ENCODE results near the gene CDC5L.

The CDC5L gene

GRCh38 chr6:44390158-44390683 is 2.7 kb downstream of the CDC5L start:
- H3K36me3 Mint-ChIP-seq: peaks cover 12% of the 10 kb centered on the region
- peak overlapping the region; percentile 99 for H3K4me3 Mint-ChIP-seq
- H3K4me1 Mint-ChIP-seq (ENCODE audit: low read depth): peaks cover 53% of the 10 kb centered on the region
- no peaks in the 10 kb centered on the region for H3K27me3 Mint-ChIP-seq
- no peak overlapping the region for H3K27ac Mint-ChIP-seq
- no peaks in the 10 kb centered on the region for H3K9me3 Mint-ChIP-seq (ENCODE audit: low read depth)

- Mint-ChIP-seq H3K4me3 (no peak overlapping the region), H3K27ac (no peak overlapping the region), H3K4me1 (ENCODE audit: low read depth) (peaks cover 36% of the 10 kb centered on the region), H3K36me3 (peaks cover 13% of the 10 kb centered on the region), H3K27me3 (no peaks in the 10 kb centered on the region), H3K9me3 (ENCODE audit: low read depth) (no peaks in the 10 kb centered on the region)
Observed at GRCh38 chr6:44395501-44395900, 8.0 kb downstream of the CDC5L start.

GRCh38 chr6:44396968-44397367 is 9.5 kb downstream of the CDC5L start:
- Mint-ChIP-seq H3K36me3 (peaks cover 19% of the 10 kb centered on the region), H3K9me3 (ENCODE audit: low read depth) (no peaks in the 10 kb centered on the region), H3K4me1 (ENCODE audit: low read depth) (peaks cover 35% of the 10 kb centered on the region), H3K27me3 (no peaks in the 10 kb centered on the region), H3K27ac (no peak overlapping the region), H3K4me3 (no peak overlapping the region)

- Mint-ChIP-seq H3K9me3 (ENCODE audit: low read depth) (no peaks in the 10 kb centered on the region), H3K36me3 (peaks cover 19% of the 10 kb centered on the region), H3K4me3 (no peak overlapping the region), H3K27me3 (no peaks in the 10 kb centered on the region), H3K27ac (no peak overlapping the region), H3K4me1 (ENCODE audit: low read depth) (peaks cover 34% of the 10 kb centered on the region)
Observed at GRCh38 chr6:44397424-44398164, 10.1 kb downstream of the CDC5L start.

GRCh38 chr6:44399991-44400390 is 12.5 kb downstream of the CDC5L start:
- no peak overlapping the region for H3K4me3 Mint-ChIP-seq
- peaks cover 35% of the 10 kb centered on the region for H3K4me1 Mint-ChIP-seq (ENCODE audit: low read depth)
- no peaks in the 10 kb centered on the region for H3K9me3 Mint-ChIP-seq (ENCODE audit: low read depth)
- no peaks in the 10 kb centered on the region for H3K27me3 Mint-ChIP-seq
- H3K36me3 Mint-ChIP-seq: peaks cover 27% of the 10 kb centered on the region
- peak overlapping the region; percentile 11 for H3K27ac Mint-ChIP-seq

DNA sequence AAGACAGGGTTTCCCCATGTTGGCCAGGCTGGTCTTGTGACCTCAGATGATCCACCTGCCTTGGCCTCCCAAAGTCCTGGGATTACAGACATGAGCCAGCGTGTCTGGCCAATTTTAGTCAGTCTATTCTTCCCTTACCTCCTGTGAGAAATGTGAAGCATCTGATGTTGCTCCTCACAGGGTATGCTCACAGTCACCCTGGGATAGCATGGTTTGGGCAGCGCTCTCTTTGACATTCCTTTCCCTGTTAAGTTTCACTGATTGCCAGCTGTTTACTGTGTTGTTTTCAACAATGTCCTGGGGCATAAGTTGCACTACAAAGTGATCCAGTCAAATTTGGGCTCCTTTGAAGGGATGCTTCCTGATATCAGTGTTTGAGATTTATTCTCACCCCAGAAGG is 13.1 kb downstream of the CDC5L start:
- Mint-ChIP-seq H3K27ac (peak overlapping the region; percentile 58), H3K27me3 (no peaks in the 10 kb centered on the region), H3K36me3 (peaks cover 25% of the 10 kb centered on the region)

GRCh38 chr6:44401138-44401537 is 13.6 kb downstream of the CDC5L start:
- Mint-ChIP-seq H3K36me3 (peaks cover 24% of the 10 kb centered on the region), H3K4me1 (ENCODE audit: low read depth) (peaks cover 37% of the 10 kb centered on the region)

More for the DNA sequence above, 13.1 kb downstream of the CDC5L start:
- Mint-ChIP-seq H3K4me3 (no peak overlapping the region), H3K9me3 (ENCODE audit: low read depth) (no peaks in the 10 kb centered on the region), H3K4me1 (ENCODE audit: low read depth) (peaks cover 36% of the 10 kb centered on the region)

DNA sequence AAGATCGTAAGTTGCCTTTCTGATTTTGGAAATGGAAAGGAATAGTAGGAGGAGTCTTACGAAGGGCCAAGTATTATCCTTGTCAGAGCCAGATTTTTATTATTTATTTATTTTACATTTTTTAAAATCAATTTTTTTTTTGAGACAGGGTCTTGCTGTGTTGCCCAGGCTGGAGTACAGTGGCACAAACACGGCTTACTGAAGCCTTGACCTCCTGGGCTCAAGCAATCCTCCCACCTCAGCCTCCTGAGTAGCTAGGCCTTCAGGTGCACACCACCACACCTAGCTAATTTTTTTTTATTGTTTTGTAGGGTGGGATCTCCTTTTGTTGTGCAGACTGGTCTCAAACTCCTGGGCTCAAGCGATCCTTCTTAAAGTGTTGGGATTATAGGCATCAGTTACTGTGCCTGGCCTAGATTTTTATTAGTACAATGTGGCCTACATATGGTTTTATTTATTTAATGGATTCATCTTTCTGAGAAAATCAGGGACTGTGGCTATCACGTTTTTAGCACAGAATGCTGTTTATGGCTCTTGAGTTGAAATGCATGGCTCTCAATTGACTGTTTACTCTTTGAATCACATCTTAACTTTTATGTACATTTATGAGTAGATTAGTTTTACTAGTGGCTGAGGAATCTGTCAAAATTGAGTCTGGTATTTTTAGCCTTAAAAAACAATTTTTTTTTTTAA is 16.7 kb downstream of the CDC5L start:
- H3K27ac Mint-ChIP-seq: no peak overlapping the region
- peaks cover 37% of the 10 kb centered on the region for H3K4me1 Mint-ChIP-seq (ENCODE audit: low read depth)
- peaks cover 41% of the 10 kb centered on the region for H3K36me3 Mint-ChIP-seq
- no peaks in the 10 kb centered on the region for H3K9me3 Mint-ChIP-seq (ENCODE audit: low read depth)
- H3K27me3 Mint-ChIP-seq: no peaks in the 10 kb centered on the region
- no peak overlapping the region for H3K4me3 Mint-ChIP-seq

More at GRCh38 chr6:44401138-44401537, 13.6 kb downstream of the CDC5L start:
- H3K4me3 Mint-ChIP-seq: no peak overlapping the region
- no peaks in the 10 kb centered on the region for H3K27me3 Mint-ChIP-seq
- H3K9me3 Mint-ChIP-seq (ENCODE audit: low read depth): no peaks in the 10 kb centered on the region
- H3K27ac Mint-ChIP-seq: peak overlapping the region; percentile 58

DNA sequence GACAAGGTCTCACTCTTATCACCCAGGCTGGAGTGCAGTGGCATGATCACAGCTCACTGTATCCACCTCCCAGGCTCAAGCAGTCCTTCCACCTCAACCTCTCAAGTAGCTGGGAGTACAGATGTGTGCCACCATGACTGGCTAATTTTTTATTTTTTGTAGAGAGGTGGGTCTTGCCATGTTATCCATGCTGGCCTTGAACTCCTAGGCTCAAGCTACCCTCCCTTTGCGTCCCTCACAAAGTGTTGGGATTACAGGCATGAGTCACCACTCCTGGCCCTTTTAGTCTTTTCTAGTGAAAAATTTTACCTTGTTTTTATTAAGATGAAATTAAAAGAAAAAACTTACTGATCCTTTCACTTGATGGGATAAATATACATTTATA is 17.2 kb downstream of the CDC5L start:
- Mint-ChIP-seq H3K4me1 (ENCODE audit: low read depth) (peaks cover 38% of the 10 kb centered on the region), H3K27ac (no peak overlapping the region), H3K36me3 (peaks cover 45% of the 10 kb centered on the region), H3K27me3 (no peaks in the 10 kb centered on the region), H3K9me3 (ENCODE audit: low read depth) (no peaks in the 10 kb centered on the region), H3K4me3 (no peak overlapping the region)

DNA sequence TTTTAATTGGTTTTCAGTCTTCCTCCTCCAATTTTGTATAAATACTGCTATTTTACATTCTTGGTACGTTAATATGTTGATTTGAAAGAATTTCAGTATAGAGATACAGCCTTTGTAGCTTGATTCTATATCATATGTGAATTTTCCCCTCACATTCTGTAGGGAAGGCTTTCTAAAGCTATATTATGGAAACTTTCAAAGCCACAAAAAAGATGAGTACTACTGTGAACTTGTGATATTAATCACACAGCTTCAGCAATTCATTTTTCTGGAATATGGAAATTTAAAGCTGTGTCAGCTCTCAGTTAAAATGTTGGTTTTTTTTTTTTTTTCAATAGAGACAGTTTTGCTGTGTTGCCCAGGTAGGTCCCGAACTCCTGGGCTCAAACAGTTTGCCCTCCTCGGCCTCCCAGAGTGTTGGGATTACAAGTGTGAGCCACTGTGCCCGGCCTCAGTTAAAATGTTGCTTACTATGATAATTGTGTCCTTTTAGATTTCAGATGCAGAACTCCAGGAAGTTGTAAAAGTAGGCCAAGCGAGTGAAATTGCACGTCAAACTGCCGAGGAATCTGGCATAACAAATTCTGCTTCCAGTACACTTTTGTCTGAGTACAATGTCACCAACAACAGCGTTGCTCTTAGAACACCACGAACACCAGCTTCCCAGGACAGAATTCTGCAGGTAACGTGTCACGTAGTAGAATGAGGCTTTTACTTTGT is 20.6 kb downstream of the CDC5L start:
- Mint-ChIP-seq H3K27ac (peak overlapping the region; percentile 36), H3K36me3 (peaks cover 46% of the 10 kb centered on the region), H3K4me1 (ENCODE audit: low read depth) (peaks cover 33% of the 10 kb centered on the region), H3K4me3 (no peak overlapping the region), H3K9me3 (ENCODE audit: low read depth) (no peaks in the 10 kb centered on the region), H3K27me3 (no peaks in the 10 kb centered on the region)

GRCh38 chr6:44409207-44409794 is 21.8 kb downstream of the CDC5L start:
- H3K36me3 Mint-ChIP-seq: peaks cover 44% of the 10 kb centered on the region
- no peaks in the 10 kb centered on the region for H3K9me3 Mint-ChIP-seq (ENCODE audit: low read depth)
- H3K4me3 Mint-ChIP-seq: no peak overlapping the region
- H3K27ac Mint-ChIP-seq: no peak overlapping the region
- peaks cover 31% of the 10 kb centered on the region for H3K4me1 Mint-ChIP-seq (ENCODE audit: low read depth)
- no peaks in the 10 kb centered on the region for H3K27me3 Mint-ChIP-seq

- H3K27ac Mint-ChIP-seq: no peak overlapping the region
- peaks cover 37% of the 10 kb centered on the region for H3K4me1 Mint-ChIP-seq (ENCODE audit: low read depth)
- H3K9me3 Mint-ChIP-seq (ENCODE audit: low read depth): no peaks in the 10 kb centered on the region
- H3K36me3 Mint-ChIP-seq: peaks cover 48% of the 10 kb centered on the region
- no peak overlapping the region for H3K4me3 Mint-ChIP-seq
- H3K27me3 Mint-ChIP-seq: no peaks in the 10 kb centered on the region
Observed at GRCh38 chr6:44410363-44410762, 22.9 kb downstream of the CDC5L start.

GRCh38 chr6:44411141-44411540 is 23.6 kb downstream of the CDC5L start:
- no peaks in the 10 kb centered on the region for H3K9me3 Mint-ChIP-seq (ENCODE audit: low read depth)
- H3K4me3 Mint-ChIP-seq: no peak overlapping the region
- H3K36me3 Mint-ChIP-seq: peaks cover 50% of the 10 kb centered on the region
- no peaks in the 10 kb centered on the region for H3K27me3 Mint-ChIP-seq
- peaks cover 44% of the 10 kb centered on the region for H3K4me1 Mint-ChIP-seq (ENCODE audit: low read depth)
- H3K27ac Mint-ChIP-seq: peak overlapping the region; percentile 3

DNA sequence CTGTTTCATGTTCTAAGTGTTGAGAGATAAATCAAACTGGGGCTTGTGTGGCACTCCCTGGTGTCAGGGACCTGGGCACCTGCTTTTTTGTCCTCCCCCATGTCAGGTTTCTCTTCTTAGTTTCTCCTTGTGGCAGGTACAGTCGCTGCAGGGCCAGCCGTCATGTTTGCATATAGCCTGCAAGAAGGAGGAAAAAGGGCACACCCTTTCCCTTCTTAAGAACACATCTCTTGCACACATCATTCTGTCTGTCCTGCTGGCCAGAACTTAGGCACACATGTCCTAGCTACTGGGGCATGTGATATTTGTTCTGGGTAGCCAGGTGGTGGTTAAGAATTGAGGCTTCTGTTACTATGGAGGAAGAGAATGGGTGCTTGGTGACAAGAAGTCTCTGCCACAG is 27.9 kb downstream of the CDC5L start:
- Mint-ChIP-seq H3K36me3 (peaks cover 37% of the 10 kb centered on the region), H3K27me3 (no peaks in the 10 kb centered on the region), H3K9me3 (ENCODE audit: low read depth) (no peaks in the 10 kb centered on the region), H3K4me1 (ENCODE audit: low read depth) (peaks cover 43% of the 10 kb centered on the region), H3K27ac (no peak overlapping the region), H3K4me3 (no peak overlapping the region)

Measured in activated naive CD8-positive, alpha-beta T cell (primary cell).